PFSK-1 (cell line): ENCODE results near the gene CRY2.

Source experiments
- FOXP2 ChIP-seq: optimal IDR thresholded peaks from 2 replicates; pipeline ENCODE3; 2011; ENCODE audit warnings: borderline replicate concordance, control low read depth, inconsistent platforms; ENCODE audit not compliant: insufficient read depth; ENCODE audit errors: extremely low read length, extremely low read depth
- POLR2AphosphoS5 ChIP-seq: IDR thresholded peaks from 2 replicates; pipeline ENCODE4 v1.6.1; 2012; ENCODE audit warnings: low read depth, mild to moderate bottlenecking, control low read depth, low read length, moderate library complexity
- SIN3A ChIP-seq: IDR thresholded peaks from 2 replicates; pipeline ENCODE4 v1.6.1; 2012; ENCODE audit warnings: mild to moderate bottlenecking, low read length, moderate library complexity, borderline replicate concordance; ENCODE audit not compliant: insufficient read depth
- TAF1 ChIP-seq: IDR thresholded peaks from 2 replicates; pipeline ENCODE4 v1.6.1; 2012; ENCODE audit warnings: low read length, control low read depth, borderline replicate concordance; ENCODE audit not compliant: insufficient read depth
- TF ChIP-seq, protein P1 (sequence below), 2 experiments: IDR thresholded peaks; 2 replicates each; pipeline versions ENCODE4 v1.6.1 to v1.8.0; 2011 to 2012; ENCODE audit warnings: low read depth in 2 of 2, low read length in 2 of 2, control low read depth in 1 of 2, inconsistent platforms in 1 of 2, mild to moderate bottlenecking in 1 of 2, moderate library complexity in 1 of 2; ENCODE audit not compliant: insufficient read depth in 1 of 2

Gene CRY2

DNA sequence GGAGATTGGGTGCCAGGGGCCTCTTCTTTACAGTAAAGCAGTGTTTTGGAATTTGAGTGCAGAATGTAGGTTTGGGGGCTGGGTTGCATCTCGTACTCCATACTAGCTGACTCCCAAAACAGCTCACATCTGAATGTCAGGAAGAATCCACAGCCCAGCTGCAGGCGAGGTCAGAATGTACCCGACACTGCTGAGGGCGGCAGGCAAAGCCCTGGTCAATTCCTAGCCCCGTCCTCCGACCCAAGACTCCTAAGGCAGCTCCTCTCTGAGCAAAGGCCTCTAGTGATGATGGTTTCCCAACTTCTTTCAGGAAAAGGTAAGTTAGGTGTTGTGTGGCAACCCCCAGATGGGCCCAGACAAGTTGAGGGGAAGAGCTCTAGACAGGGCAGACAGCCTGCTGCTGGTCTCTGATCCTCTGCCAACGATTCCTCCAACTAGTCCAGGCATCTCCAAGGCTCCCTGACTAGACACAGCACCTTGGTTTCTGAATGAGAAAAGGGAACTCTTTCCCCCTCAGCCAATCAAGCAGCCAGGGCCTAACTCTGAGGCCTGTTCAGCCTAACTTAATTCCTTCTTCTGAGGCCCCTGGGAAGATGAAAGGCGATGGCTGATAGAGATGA, 83.8 kb downstream of the CRY2 start:
- TF ChIP-seq POLR2AphosphoS5: no peak
- no peak for TF ChIP-seq FOXP2
- TF ChIP-seq SIN3A: no peak
- TF ChIP-seq, protein P1, sequence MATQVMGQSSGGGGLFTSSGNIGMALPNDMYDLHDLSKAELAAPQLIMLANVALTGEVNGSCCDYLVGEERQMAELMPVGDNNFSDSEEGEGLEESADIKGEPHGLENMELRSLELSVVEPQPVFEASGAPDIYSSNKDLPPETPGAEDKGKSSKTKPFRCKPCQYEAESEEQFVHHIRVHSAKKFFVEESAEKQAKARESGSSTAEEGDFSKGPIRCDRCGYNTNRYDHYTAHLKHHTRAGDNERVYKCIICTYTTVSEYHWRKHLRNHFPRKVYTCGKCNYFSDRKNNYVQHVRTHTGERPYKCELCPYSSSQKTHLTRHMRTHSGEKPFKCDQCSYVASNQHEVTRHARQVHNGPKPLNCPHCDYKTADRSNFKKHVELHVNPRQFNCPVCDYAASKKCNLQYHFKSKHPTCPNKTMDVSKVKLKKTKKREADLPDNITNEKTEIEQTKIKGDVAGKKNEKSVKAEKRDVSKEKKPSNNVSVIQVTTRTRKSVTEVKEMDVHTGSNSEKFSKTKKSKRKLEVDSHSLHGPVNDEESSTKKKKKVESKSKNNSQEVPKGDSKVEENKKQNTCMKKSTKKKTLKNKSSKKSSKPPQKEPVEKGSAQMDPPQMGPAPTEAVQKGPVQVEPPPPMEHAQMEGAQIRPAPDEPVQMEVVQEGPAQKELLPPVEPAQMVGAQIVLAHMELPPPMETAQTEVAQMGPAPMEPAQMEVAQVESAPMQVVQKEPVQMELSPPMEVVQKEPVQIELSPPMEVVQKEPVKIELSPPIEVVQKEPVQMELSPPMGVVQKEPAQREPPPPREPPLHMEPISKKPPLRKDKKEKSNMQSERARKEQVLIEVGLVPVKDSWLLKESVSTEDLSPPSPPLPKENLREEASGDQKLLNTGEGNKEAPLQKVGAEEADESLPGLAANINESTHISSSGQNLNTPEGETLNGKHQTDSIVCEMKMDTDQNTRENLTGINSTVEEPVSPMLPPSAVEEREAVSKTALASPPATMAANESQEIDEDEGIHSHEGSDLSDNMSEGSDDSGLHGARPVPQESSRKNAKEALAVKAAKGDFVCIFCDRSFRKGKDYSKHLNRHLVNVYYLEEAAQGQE (IDR thresholded peaks at IDR 0.05; ENCODE audit: insufficient read depth in 1 of 2, low read depth in 2 of 2, low read length in 2 of 2): no peak
- TF ChIP-seq TAF1: no peak

DNA sequence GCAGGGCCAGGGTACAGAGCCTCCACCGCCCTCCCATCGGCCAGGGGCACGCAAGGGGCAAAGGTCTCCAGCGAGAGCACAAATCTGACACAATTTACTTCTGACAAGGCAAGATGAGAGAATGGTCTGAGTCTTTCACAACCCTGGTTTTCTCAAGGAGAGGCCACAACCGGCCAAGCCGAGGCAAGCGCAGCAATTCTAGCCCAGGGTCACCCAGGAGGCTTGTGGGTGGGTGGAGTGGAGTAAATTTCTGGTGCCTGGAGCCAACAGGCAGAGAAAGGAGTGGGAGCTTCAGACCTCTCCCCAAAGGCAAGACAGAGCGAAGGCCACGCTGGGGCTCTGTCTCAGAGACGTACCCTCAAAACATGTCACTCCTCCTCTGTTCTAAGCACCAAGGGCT, 84.5 kb downstream of the CRY2 start:
- no peak for TF ChIP-seq TAF1
- TF ChIP-seq, protein P1 (IDR thresholded peaks at IDR 0.05; ENCODE audit: insufficient read depth in 1 of 2, low read depth in 2 of 2, low read length in 2 of 2): no peak

DNA sequence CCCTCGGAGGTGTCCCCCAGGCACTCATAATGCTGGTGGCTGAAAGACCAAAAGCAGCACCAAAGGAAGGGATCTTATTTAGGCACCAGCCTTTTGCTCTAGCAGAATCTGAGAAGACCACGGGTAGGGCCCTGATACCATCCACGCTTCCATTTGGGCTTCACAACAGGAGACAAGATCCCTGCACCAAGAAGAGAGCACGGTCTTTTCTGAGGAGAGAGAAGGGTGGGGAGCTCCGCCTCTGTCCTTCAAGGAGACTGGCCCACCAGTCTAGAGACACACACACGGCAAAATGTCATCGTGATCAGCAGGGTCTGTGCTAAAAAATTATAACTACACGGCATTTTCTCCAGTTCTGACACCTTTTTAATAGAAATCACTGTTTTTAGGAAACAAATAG, 84.9 kb downstream of the CRY2 start:
- no peak for TF ChIP-seq TAF1
- TF ChIP-seq, protein P1 (IDR thresholded peaks at IDR 0.05; ENCODE audit: insufficient read depth in 1 of 2, low read depth in 2 of 2, low read length in 2 of 2): no peak
- no peak for TF ChIP-seq SIN3A
- no peak for TF ChIP-seq POLR2AphosphoS5
- no peak for TF ChIP-seq FOXP2
